Measurements from ENCODE around the gene CASP14. TPM values are rescaled to one million over a fixed set of nuclear protein-coding genes. Genes with fewer than 3 reads are reported as not detected.

Gene CASP14
- total and polyA plus RNA-seq, 9 of the 15 experiments (the other 6 are each of a cell fraction or from before 2014, with no cell fraction given) = not detected

DNA sequence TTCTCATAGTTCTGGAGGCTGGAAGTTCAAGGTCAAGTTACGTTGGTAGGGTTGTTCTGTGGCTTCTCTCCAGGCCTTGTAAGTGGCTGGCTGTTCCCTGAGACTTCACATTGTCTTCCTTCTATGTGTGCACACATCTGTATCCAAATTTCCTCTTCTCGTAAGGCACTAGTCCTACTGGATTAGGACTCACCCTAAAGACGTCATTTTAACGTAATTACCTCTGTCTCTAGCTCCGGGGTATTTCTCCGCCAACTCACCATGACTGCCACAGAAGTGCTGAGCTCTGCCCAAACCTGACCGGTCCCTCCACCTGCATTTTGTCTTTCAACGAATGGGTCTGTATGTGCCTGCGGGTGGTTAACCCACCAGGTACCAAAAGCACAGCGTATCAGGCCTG, 49.2 kb downstream of the CASP14 start (continued):
- TF ChIP-seq RBBP5 (IDR thresholded peaks at IDR 0.05; ENCODE audit: borderline replicate concordance, insufficient read depth, low read length, poor library complexity, severe bottlenecking) (no peak), ZNF354B (CRISPR knock-in tag; IDR thresholded peaks at IDR 0.05) (no peak), TEAD4 (IDR thresholded peaks at IDR 0.05; ENCODE audit: low read length) (no peak), TEAD4 (CRISPR knock-in tag; IDR thresholded peaks at IDR 0.05; ENCODE audit: borderline replicate concordance) (no peak), GATAD2B (IDR thresholded peaks at IDR 0.05; ENCODE audit: borderline replicate concordance) (no peak), GTF2E2 (tag; IDR thresholded peaks at IDR 0.05) (no peak), ZBTB49 (CRISPR knock-in tag; IDR thresholded peaks at IDR 0.05; ENCODE audit: borderline replicate concordance) (no peak)

- DNase-seq (ENCODE audit: extremely low read depth in 1 of 4, low spot score in 3 of 4) (no peak), ATAC-seq (no peak), FAIRE-seq (no peak)
- H3K9me3 ChIP-seq (replicated peaks; ENCODE audit: control insufficient read depth, insufficient read depth, low read depth, low read length) = no peaks in the 10 kb centered on the region; the same call in none of the 2 replicates
- H3K9me1 ChIP-seq (ENCODE audit: control insufficient read depth, insufficient read depth, low read length) = no peaks in the 10 kb centered on the region
- H4K20me1 ChIP-seq (replicated peaks; ENCODE audit: control insufficient read depth, insufficient read depth, low read length) = no peaks in the 10 kb centered on the region
- ChIA-PET POLR2A (interaction anchor here (0.9 to 1.0 kb wide), 2 partner anchors 15 to 27 kb away, joined by 3 to 4 read pairs; a partner anchor contains a TSS), CTCF (ENCODE audit: low intra/inter-chr PET ratio) (no interaction called here)
- no peak overlapping the region for H2AFZ ChIP-seq (ENCODE audit: low read depth, low read length)
- H3K79me2 ChIP-seq (ENCODE audit: control insufficient read depth, insufficient read depth, low read length) = no peaks in the 10 kb centered on the region
- H3K4me3 ChIP-seq = no peak overlapping the region
- H3K9ac ChIP-seq (ENCODE audit: insufficient read depth in 1 of 2, low read depth in 2 of 2, low read length in 2 of 2) = no peak overlapping the region
- no peak overlapping the region for H3K4me2 ChIP-seq (ENCODE audit: insufficient read depth, low read length)
- intact Hi-C loops (cut with micrococcal nuclease) (no loop called here), in situ Hi-C loops (cut with MboI) (loop anchor here (10.0 kb wide), 1 partner anchor 456 kb away; no protein-coding TSS in a partner anchor)
- TF ChIP-seq ATF7 (IDR thresholded peaks at IDR 0.05) = no peak
- peak; percentile 82 for TF ChIP-seq ZNF512 (tag; IDR thresholded peaks at IDR 0.05)
- H3K27ac ChIP-seq (ENCODE audit: extremely low read depth, low read depth, low read length) = no peak overlapping the region
- H3K27me3 ChIP-seq (ENCODE audit: control insufficient read depth in 2 of 2, insufficient read depth in 2 of 2, low read length in 2 of 2) = peaks cover 0 to 16% of the 10 kb centered on the region in 2 experiments; a peak in 2 of 5 replicates
- no peaks in the 10 kb centered on the region for H3K36me3 ChIP-seq (ENCODE audit: control insufficient read depth, insufficient read depth, low read length)
- H3K4me1 ChIP-seq (replicated peaks in 1 of 2; ENCODE audit: control insufficient read depth in 2 of 2, insufficient read depth in 2 of 2, low read length in 2 of 2) = no peaks in the 10 kb centered on the region
- BruUV-seq (replicated peaks) = no TSS peak
- WGBS (ENCODE audit: insufficient coverage, low coverage, missing lambda C conversion rate) = 5% methylated on average over 3 of the region's 3 CpGs
These were observed 49.8 kb downstream of the CASP14 start for GRCh38 chr19:15099017-15099582.

Measured in K562 (cell line).